Ovary (tissue), 9 donors: ENCODE measurements around the gene BRINP3. TPM values are rescaled to one million over a fixed set of nuclear protein-coding genes. Genes with fewer than 3 reads are reported as not detected.

Experiments
- DNase-seq, 5 donors: peaks; one replicate each; pipeline ENCODE4 v3.0.0-alpha.2; 2019 to 2020
- H3K27ac ChIP-seq, 2 donors: fragments of 200-600 bp; one replicate each; pipeline versions ENCODE4 v1.5.1 to v1.8.0; 2019 to 2022
- H3K27me3 ChIP-seq: fragments of 200-600 bp; one replicate; pipeline ENCODE4 v1.8.0; 2022
- H3K36me3 ChIP-seq: fragments of 200-600 bp; sonication (generic); one replicate; pipeline ENCODE4 v1.5.1; 2019
- H3K4me1 ChIP-seq: one replicate; pipeline ENCODE4 v1.8.1; 2013; ENCODE audit warnings: mild to moderate bottlenecking, moderate library complexity; ENCODE audit not compliant: insufficient read depth
- H3K4me3 ChIP-seq: fragments of 200-600 bp; sonication (generic); one replicate; pipeline ENCODE4 v1.5.1; 2017
- H3K9me3 ChIP-seq, 2 donors: fragments of 200-600 bp in 1 of 2; sonication (generic) in 1 of 2; one replicate each; pipeline versions ENCODE4 v1.5.1 to v1.8.1; 2013 to 2019; ENCODE audit warnings: mild to moderate bottlenecking in 1 of 2, moderate library complexity in 1 of 2
- EP300 ChIP-seq: sonication (generic); formaldehyde crosslinking; IDR thresholded peaks from one replicate; pipeline ENCODE4 v1.6.1; 2017; ENCODE audit warnings: antibody characterized with exemption
- POLR2A ChIP-seq: fragments of 450-650 bp; IDR thresholded peaks from one replicate; pipeline ENCODE4 v1.6.1; 2017; ENCODE audit warnings: antibody characterized with exemption, mild to moderate bottlenecking, moderate library complexity
- WGBS, 3 donors: extraction: QIAGEN DNeasy Blood & Tissue Kit in 1 of 3; methylation state at CpG; one replicate each; pipeline versions ENCODE4 v1.1.5 to v1.1.7; 2013 to 2017; 5-methylcytosine and 5-hydroxymethylcytosine counted together
- intact Hi-C, 4 donors: fragments of 100-400 bp; cut with DNase I; formaldehyde crosslinking; loops; one replicate each; pipeline versions ENCODE4 v1.11.0 to v1.15.1; 2022 to 2023
- polyA plus RNA-seq, 2 donors: library from polyadenylated mRNA; stranded (reverse); fragments of 200-250 nt in 1 of 2; fragments of 350-450 nt in 1 of 2; fragmentation: Illumina TruSeq in 1 of 2; extraction: RNeasy Lipid Tissue Mini Kit (QIAGEN cat#74804) in 1 of 2; gene quantifications; one replicate each; pipeline ENCODE4 v1.2.3, GENCODE V29; 2013 to 2014
- total RNA-seq, 7 donors: library from RNA; depleted of rRNA in 2 of 7; stranded (reverse); fragments of >200 nt in 2 of 7; fragmentation: NEBNext Ultra II Directional in 3 of 7; extraction: Animal tissue kit (Norgen Biotek cat#: 25700) in 3 of 7; gene quantifications; one replicate each; pipeline versions ENCODE4 v1.1.0 to v1.2.4, GENCODE V29; 2016 to 2023
- TF ChIP-seq, protein P1 (sequence below), 3 donors: fragments of 450-650 bp in 2 of 3; fragments of 200-600 bp in 1 of 3; IDR thresholded peaks; one replicate each; pipeline versions ENCODE4 v1.5.1 to v1.8.0; 2016 to 2022; ENCODE audit warnings: antibody characterized with exemption in 3 of 3, mild to moderate bottlenecking in 1 of 3
- donor health status: DM: no; HTN: no; CAD: no; lungs with moderate emphysema.
- donor health status: DM: no; HTN: no; CAD: no.
- donor health status: Bipolar disorder and iron deficiency.
- donor health status: DM: yes; HTN: yes; CAD: no.
- donor health status: DM: no; HTN: no; CAD: no.
- donor health status: DM: yes; HTN: yes; CAD: no.

Gene BRINP3
- total and polyA plus RNA-seq, 9 donors: 0.08 to 0.52 (median 0.23) TPM; not detected in 5

DNA sequence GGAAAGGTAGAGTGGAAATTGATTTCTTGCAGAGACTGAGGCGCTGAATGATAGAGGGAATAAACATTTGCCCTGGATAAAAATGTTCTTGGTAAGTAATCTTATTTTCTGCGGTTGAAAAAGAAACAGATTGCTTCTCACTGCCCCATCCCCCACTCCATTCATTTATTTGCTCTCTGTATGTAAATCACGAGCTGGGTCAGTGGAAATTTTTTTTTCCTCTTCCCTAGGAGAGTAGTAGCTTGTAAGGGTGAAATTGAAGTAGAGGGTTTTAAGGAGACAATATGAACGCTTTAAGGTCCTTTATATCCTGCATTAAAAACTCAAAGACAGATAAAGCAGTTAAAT is 1.4 kb upstream of the BRINP3 start:
- TF ChIP-seq, protein P1, sequence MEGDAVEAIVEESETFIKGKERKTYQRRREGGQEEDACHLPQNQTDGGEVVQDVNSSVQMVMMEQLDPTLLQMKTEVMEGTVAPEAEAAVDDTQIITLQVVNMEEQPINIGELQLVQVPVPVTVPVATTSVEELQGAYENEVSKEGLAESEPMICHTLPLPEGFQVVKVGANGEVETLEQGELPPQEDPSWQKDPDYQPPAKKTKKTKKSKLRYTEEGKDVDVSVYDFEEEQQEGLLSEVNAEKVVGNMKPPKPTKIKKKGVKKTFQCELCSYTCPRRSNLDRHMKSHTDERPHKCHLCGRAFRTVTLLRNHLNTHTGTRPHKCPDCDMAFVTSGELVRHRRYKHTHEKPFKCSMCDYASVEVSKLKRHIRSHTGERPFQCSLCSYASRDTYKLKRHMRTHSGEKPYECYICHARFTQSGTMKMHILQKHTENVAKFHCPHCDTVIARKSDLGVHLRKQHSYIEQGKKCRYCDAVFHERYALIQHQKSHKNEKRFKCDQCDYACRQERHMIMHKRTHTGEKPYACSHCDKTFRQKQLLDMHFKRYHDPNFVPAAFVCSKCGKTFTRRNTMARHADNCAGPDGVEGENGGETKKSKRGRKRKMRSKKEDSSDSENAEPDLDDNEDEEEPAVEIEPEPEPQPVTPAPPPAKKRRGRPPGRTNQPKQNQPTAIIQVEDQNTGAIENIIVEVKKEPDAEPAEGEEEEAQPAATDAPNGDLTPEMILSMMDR (IDR thresholded peaks at IDR 0.05): no peak
- TF ChIP-seq EP300 (no peak), POLR2A (no peak)
- Histone ChIP-seq H3K9me3 (no peaks in the 10 kb centered on the region), H3K4me1 (no peaks in the 10 kb centered on the region), H3K27me3 (no peaks in the 10 kb centered on the region), H3K4me3 (peak overlapping the region; percentile 19), H3K27ac (no peak overlapping the region), H3K36me3 (no peaks in the 10 kb centered on the region)
- 11 to 16% (median 12%) methylated on average over 4 of the region's 4 CpGs for WGBS, 3 donors
- no peak for DNase-seq
- intact Hi-C loops: no loop called here

DNA sequence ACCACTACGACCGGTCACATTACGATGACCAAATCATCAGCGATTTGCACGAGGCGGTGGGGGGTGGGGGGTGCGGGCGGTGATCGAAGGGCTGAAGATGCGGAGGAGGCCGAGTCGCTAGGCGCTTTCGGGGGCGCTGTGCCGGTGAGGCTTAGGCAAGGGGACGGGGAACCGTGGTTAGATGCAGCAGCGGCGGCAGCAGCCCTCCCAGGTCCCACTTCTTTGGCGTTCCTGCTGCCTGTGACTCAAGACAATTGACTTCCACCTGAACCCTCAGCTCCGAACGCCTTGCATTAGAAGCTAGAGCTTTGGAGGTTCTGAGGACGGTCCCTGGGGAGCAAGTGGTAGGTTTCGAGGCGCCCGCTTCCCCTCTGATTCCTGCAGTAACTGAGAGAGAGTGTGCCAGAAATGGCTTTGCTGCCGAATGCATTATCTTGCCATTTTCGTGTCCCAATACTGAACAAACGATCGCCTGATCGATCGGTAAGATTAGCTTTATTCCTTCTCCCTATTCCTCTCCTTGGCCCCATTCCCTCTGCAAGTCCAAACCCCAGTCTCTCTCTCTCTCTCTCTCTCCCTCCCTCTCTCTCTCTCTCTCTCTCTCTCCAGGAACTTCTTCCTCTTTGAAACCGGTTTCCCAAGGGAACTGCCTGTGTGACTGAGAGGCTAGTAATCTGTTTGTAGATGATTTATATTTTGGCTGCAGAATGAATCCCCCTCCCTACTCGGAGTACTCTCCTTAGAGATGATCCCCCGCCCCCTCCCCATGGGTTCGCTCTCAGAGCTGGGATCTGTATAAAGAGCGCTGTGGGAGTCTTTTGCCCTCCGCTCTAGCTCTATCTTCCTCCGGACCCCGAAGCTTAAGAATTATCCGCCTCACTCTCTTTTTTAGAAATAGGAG is 735 bp upstream of the BRINP3 start:
- Histone ChIP-seq H3K4me3 (peak overlapping the region; percentile 24), H3K27ac (no peak overlapping the region), H3K9me3 (no peaks in the 10 kb centered on the region), H3K36me3 (no peaks in the 10 kb centered on the region), H3K4me1 (no peaks in the 10 kb centered on the region), H3K27me3 (no peaks in the 10 kb centered on the region)
- peak in 2 of 5 donors; percentile 12 to 24 for DNase-seq
- intact Hi-C loops: no loop called here
- TF ChIP-seq, protein P1 (IDR thresholded peaks at IDR 0.05): no peak
- TF ChIP-seq EP300: no peak
- no peak for TF ChIP-seq POLR2A
- 1% methylated on average over 40 to 42 of the region's 42 CpGs for WGBS, 3 donors

DNA sequence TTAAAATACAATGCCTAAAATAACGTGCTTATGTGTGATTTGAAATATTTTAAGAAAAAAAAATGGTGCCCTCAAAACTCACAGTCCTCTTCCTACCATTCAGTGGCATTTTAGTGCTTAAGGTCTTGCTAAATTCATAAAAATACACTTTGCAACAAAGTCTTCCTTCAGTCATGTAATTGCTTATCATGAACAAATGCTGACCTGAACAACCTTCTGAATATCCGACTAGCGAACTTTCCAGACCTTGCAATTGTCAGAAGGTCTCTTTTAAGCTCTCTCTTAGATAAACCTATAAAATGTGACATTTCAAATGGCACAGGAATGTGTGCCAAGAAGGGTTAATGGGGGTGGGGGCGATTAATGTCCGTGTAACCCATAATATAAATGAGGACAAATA is 858 bp downstream of the BRINP3 start:
- no peaks in the 10 kb centered on the region for H3K36me3 ChIP-seq
- no peak for TF ChIP-seq POLR2A
- TF ChIP-seq, protein P1 (IDR thresholded peaks at IDR 0.05): no peak
- no peak for TF ChIP-seq EP300
- no peak overlapping the region for H3K4me3 ChIP-seq
- no peak for DNase-seq
- H3K9me3 ChIP-seq: no peaks in the 10 kb centered on the region
- 69 to 72% (median 70%) methylated on average over 5 of the region's 5 CpGs for WGBS, 3 donors
- no peak overlapping the region for H3K27ac ChIP-seq
- H3K27me3 ChIP-seq: no peaks in the 10 kb centered on the region
- intact Hi-C loops: no loop called here
- H3K4me1 ChIP-seq: no peaks in the 10 kb centered on the region

DNA sequence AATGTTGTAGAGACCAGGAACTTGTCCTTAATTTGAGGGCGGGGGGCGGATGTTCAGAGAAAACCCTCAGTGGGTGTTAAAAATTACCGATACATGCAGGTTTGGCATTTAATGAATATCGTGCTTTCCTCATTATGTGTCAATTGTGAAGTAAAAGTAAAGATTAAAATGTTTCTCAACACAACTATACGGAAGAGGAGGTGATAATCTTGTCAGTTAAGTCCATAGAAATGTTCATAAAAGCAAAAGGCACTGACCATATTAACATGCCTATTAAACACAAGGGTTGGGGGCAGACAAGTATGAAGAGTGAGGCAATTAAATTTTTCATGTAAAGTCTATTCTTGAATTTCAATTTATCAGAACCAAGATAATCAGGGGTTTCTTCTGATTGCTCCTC is 1.3 kb downstream of the BRINP3 start:
- WGBS, 3 donors: 49 to 57% (median 56%) methylated on average over 5 of the region's 5 CpGs
- Histone ChIP-seq H3K27ac (no peak overlapping the region), H3K36me3 (no peaks in the 10 kb centered on the region), H3K27me3 (no peaks in the 10 kb centered on the region), H3K9me3 (no peaks in the 10 kb centered on the region), H3K4me1 (no peaks in the 10 kb centered on the region), H3K4me3 (no peak overlapping the region)
- intact Hi-C loops: no loop called here
- no peak for TF ChIP-seq EP300
- TF ChIP-seq, protein P1 (IDR thresholded peaks at IDR 0.05): no peak
- no peak for TF ChIP-seq POLR2A
- no peak for DNase-seq
